ENCODE measurements around the gene ISG15. TPM values are rescaled to one million over a fixed set of nuclear protein-coding genes. Genes with fewer than 3 reads are reported as not detected.
A peak's percentile ranks its signal among the peaks of the same experiment; 100 is the strongest.

The ISG15 gene
- total RNA-seq, 1 experiment from 2014 or later, result 140 TPM

DNA sequence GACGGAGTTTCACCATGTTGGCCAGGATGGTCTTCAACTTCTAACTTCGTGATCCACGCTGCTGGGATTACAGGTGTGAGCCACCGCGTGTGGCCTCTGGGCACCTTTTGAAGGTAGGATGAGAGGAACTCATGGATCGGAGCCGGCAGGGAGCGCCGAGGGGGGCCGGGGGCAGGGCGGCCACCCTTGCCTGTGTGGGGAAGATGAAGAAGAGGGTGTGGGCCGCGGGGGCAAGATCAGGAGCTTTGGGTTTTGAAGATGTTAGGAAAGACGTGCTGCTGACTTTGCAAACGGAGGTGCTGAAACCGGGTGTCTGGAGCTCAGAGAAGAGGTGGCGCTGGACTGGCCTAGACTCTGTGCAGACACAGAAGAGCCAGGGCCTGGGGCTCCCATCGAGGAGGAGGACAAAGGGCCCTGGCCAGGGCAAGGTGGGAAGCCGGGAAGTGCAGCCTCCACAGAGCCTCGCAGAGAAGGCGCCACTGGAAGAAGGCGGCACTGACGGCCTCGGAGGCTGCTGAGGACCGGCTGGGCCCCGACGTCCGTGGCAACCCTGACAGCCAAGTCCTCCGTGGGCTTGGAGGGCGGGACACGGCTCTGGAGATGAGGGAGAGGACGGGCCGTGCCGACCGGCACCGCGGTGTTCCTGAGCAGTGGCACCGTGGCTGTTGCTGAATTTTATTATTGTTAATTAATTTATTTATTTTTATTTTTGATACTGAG is 47.1 kb downstream of the ISG15 start (continued):
- TF ChIP-seq POLR2AphosphoS5 (IDR thresholded peaks at IDR 0.05; ENCODE audit: low read depth, low read length), result no peak
- TF ChIP-seq ZNF274 (IDR thresholded peaks at IDR 0.05; ENCODE audit: low read depth, low read length), result no peak
- TF ChIP-seq RAD21 (IDR thresholded peaks at IDR 0.05; ENCODE audit: low read depth), result no peak
- TF ChIP-seq SIN3A (IDR thresholded peaks at IDR 0.05; ENCODE audit: low read depth), result no peak
- no peak for TF ChIP-seq ELF1 (IDR thresholded peaks at IDR 0.05; ENCODE audit: borderline replicate concordance, low read depth)
- TF ChIP-seq ZFX (IDR thresholded peaks at IDR 0.05), result no peak
- TF ChIP-seq, protein P1, sequence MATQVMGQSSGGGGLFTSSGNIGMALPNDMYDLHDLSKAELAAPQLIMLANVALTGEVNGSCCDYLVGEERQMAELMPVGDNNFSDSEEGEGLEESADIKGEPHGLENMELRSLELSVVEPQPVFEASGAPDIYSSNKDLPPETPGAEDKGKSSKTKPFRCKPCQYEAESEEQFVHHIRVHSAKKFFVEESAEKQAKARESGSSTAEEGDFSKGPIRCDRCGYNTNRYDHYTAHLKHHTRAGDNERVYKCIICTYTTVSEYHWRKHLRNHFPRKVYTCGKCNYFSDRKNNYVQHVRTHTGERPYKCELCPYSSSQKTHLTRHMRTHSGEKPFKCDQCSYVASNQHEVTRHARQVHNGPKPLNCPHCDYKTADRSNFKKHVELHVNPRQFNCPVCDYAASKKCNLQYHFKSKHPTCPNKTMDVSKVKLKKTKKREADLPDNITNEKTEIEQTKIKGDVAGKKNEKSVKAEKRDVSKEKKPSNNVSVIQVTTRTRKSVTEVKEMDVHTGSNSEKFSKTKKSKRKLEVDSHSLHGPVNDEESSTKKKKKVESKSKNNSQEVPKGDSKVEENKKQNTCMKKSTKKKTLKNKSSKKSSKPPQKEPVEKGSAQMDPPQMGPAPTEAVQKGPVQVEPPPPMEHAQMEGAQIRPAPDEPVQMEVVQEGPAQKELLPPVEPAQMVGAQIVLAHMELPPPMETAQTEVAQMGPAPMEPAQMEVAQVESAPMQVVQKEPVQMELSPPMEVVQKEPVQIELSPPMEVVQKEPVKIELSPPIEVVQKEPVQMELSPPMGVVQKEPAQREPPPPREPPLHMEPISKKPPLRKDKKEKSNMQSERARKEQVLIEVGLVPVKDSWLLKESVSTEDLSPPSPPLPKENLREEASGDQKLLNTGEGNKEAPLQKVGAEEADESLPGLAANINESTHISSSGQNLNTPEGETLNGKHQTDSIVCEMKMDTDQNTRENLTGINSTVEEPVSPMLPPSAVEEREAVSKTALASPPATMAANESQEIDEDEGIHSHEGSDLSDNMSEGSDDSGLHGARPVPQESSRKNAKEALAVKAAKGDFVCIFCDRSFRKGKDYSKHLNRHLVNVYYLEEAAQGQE (IDR thresholded peaks at IDR 0.05; ENCODE audit: low read depth), result no peak
- TF ChIP-seq SP1 (IDR thresholded peaks at IDR 0.05; ENCODE audit: low read depth), result no peak
- no peak for TF ChIP-seq FOSL1 (IDR thresholded peaks at IDR 0.05; ENCODE audit: low read depth)

DNA sequence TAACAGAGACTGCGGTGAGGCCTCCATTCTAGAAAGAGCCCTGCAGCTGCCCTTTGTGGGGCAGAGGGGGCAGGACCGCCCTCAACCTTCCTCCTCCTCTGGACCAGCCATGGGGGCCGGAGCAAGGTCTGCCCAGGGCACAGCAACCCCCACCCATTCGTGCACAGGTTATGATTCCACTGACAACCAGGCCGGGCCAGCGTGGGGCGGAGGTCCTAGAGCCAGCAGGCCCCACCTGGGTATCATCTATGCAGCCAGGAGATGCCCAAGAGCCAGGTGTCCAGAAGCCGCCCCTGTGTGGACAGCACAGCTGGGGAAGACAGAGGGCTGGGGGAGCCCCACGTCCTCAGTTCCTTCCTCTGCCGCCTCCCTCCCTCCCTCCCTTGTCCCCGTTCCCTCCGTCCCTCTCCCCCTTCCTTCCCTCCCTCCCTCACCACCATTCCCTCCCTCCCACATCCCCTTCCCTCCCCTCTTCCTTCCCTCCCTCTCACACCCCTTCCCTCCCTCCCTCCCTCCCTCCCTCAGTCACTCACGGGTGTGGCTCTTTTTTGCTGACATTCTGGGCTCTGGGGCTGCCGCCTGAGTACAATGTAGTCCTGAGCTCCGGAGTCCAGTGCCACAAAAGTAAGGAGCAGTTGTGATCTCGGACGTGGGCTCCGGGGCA is 48.5 kb downstream of the ISG15 start:
- DNase-seq (ENCODE audit: low read depth, low spot score) (no peak), ATAC-seq (no peak)
- CTCF ChIA-PET, result no interaction called here
- POLR2A ChIA-PET, result interaction anchor here (1.7 kb wide), 1 partner anchor 13 kb away, joined by 4 read pairs; the partner anchor contains the start of gene RNF223
- Histone ChIP-seq H3K9me3 (ENCODE audit: control insufficient read depth in 1 of 2, insufficient read depth in 1 of 2, low read depth in 1 of 2, low read length in 2 of 2) (no peaks in the 10 kb centered on the region), H2AFZ (ENCODE audit: low read depth, low read length, poor library complexity, severe bottlenecking) (no peak overlapping the region), H3K4me3 (replicated peaks in 1 of 2; ENCODE audit: low read depth in 1 of 2, low read length in 2 of 2) (no peak overlapping the region), H3K4me2 (ENCODE audit: low read length) (peak overlapping the region; percentile 98), H3K36me3 (ENCODE audit: control insufficient read depth in 1 of 2, insufficient read depth in 2 of 2, low read length in 2 of 2) (no peaks in the 10 kb centered on the region), H4K20me1 (ENCODE audit: insufficient read depth) (no peaks in the 10 kb centered on the region), H3K9me2 (ENCODE audit: insufficient read depth) (no peaks in the 10 kb centered on the region), H3K9ac (ENCODE audit: low read length) (no peak overlapping the region), H3K27me3 (ENCODE audit: insufficient read depth, low read length) (no peaks in the 10 kb centered on the region), H3K79me2 (ENCODE audit: insufficient read depth, low read length) (no peaks in the 10 kb centered on the region), H3K4me1 (ENCODE audit: control insufficient read depth in 1 of 2, insufficient read depth in 2 of 2, low read length in 2 of 2) (peaks cover 33 to 73% of the 10 kb centered on the region in 2 experiments), H3K27ac (ENCODE audit: low read depth, low read length) (no peak overlapping the region; the same call in 1 of the 2 replicates)
- BruUV-seq (replicated peaks), result no TSS peak
- intact Hi-C loops (cut with micrococcal nuclease), result loop anchor here (5.0 kb wide), 2 partner anchors 45 to 80 kb away; partner anchors contain the start of gene PERM1
- RAD21 ChIA-PET (ENCODE audit: low non-redundant PET in 1 of 2, low total read pairs in 2 of 2, uncharacterized antibody in 2 of 2, unreplicated experiment in 2 of 2), result no interaction called here
- TF ChIP-seq EZH2phosphoT487 (IDR thresholded peaks at IDR 0.05; ENCODE audit: borderline replicate concordance) (no peak), CBX3 (IDR thresholded peaks at IDR 0.05; ENCODE audit: low read depth) (no peak), POLR2A (IDR thresholded peaks at IDR 0.05; ENCODE audit: borderline replicate concordance, extremely low read depth, insufficient read depth, insufficient read length) (no peak), SP1 (IDR thresholded peaks at IDR 0.05; ENCODE audit: low read depth) (no peak), CEBPB (IDR thresholded peaks at IDR 0.05; ENCODE audit: low read depth) (no peak), RAD21 (IDR thresholded peaks at IDR 0.05; ENCODE audit: low read depth) (no peak)
- TF ChIP-seq, protein P2, sequence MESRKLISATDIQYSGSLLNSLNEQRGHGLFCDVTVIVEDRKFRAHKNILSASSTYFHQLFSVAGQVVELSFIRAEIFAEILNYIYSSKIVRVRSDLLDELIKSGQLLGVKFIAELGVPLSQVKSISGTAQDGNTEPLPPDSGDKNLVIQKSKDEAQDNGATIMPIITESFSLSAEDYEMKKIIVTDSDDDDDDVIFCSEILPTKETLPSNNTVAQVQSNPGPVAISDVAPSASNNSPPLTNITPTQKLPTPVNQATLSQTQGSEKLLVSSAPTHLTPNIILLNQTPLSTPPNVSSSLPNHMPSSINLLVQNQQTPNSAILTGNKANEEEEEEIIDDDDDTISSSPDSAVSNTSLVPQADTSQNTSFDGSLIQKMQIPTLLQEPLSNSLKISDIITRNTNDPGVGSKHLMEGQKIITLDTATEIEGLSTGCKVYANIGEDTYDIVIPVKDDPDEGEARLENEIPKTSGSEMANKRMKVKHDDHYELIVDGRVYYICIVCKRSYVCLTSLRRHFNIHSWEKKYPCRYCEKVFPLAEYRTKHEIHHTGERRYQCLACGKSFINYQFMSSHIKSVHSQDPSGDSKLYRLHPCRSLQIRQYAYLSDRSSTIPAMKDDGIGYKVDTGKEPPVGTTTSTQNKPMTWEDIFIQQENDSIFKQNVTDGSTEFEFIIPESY (IDR thresholded peaks at IDR 0.05; ENCODE audit: extremely low read depth, insufficient replicate concordance, low read length), result no peak
- TF ChIP-seq, protein P1 (IDR thresholded peaks at IDR 0.05; ENCODE audit: low read depth), result no peak
